ENCODE results near the gene SULT4A1. TPM values are rescaled to one million over a fixed set of nuclear protein-coding genes. Genes with fewer than 3 reads are reported as not detected.

SULT4A1 gene
- total RNA-seq, 1 experiment from 2014 or later, result 8.4 TPM

DNA sequence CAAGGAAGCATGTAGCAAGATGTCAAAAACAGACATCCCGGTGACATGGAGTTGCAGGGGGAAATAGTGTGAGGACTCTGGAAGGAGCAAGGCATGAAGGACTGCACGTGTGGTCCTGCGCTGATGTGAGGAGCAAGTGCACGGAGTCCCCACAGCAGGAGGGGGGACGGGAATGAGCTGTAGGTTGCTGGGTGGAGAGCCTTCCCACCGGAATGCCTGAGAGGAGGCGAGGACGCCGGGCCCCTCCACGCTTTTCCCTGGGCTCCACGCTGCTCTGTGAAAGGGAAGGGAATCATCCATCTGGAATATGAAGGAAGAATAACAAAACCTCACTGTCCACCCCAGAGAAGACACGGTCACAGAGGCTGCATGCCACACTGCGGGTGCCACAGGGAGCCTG is 26.6 kb downstream of the SULT4A1 start:
- Histone ChIP-seq H3K9me3 (ENCODE audit: control insufficient read depth in 1 of 2, insufficient read depth in 1 of 2, low read depth in 1 of 2, low read length in 2 of 2) (no peaks in the 10 kb centered on the region), H4K20me1 (ENCODE audit: insufficient read depth) (no peaks in the 10 kb centered on the region), H3K27me3 (ENCODE audit: insufficient read depth, low read length) (no peaks in the 10 kb centered on the region), H3K27ac (ENCODE audit: low read depth, low read length) (no peak overlapping the region), H3K79me2 (ENCODE audit: insufficient read depth, low read length) (no peaks in the 10 kb centered on the region), H3K4me2 (ENCODE audit: low read length) (no peak overlapping the region), H3K4me3 (replicated peaks in 1 of 2; ENCODE audit: low read depth in 1 of 2, low read length in 2 of 2) (no peak overlapping the region), H2AFZ (ENCODE audit: low read depth, low read length, poor library complexity, severe bottlenecking) (no peak overlapping the region), H3K9ac (ENCODE audit: low read length) (no peak overlapping the region), H3K9me2 (ENCODE audit: insufficient read depth) (no peaks in the 10 kb centered on the region), H3K36me3 (ENCODE audit: control insufficient read depth in 1 of 2, insufficient read depth in 2 of 2, low read length in 2 of 2) (no peaks in the 10 kb centered on the region), H3K4me1 (ENCODE audit: control insufficient read depth in 1 of 2, insufficient read depth in 2 of 2, low read length in 2 of 2) (no peaks in the 10 kb centered on the region)
- POLR2A ChIA-PET, result no interaction called here
- DNase-seq (ENCODE audit: low read depth, low spot score) (no peak), ATAC-seq (no peak)
- TF ChIP-seq, protein P1, sequence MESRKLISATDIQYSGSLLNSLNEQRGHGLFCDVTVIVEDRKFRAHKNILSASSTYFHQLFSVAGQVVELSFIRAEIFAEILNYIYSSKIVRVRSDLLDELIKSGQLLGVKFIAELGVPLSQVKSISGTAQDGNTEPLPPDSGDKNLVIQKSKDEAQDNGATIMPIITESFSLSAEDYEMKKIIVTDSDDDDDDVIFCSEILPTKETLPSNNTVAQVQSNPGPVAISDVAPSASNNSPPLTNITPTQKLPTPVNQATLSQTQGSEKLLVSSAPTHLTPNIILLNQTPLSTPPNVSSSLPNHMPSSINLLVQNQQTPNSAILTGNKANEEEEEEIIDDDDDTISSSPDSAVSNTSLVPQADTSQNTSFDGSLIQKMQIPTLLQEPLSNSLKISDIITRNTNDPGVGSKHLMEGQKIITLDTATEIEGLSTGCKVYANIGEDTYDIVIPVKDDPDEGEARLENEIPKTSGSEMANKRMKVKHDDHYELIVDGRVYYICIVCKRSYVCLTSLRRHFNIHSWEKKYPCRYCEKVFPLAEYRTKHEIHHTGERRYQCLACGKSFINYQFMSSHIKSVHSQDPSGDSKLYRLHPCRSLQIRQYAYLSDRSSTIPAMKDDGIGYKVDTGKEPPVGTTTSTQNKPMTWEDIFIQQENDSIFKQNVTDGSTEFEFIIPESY (IDR thresholded peaks at IDR 0.05; ENCODE audit: extremely low read depth, insufficient replicate concordance, low read length), result no peak
- TF ChIP-seq CEBPB (IDR thresholded peaks at IDR 0.05; ENCODE audit: low read depth) (no peak), FOSL1 (IDR thresholded peaks at IDR 0.05; ENCODE audit: low read depth) (no peak), EGR1 (IDR thresholded peaks at IDR 0.05; ENCODE audit: low read depth) (no peak), TCF7L2 (IDR thresholded peaks at IDR 0.05; ENCODE audit: borderline replicate concordance, extremely low read depth, insufficient read depth, insufficient read length) (no peak), EZH2 (IDR thresholded peaks at IDR 0.05) (no peak), SRF (IDR thresholded peaks at IDR 0.05; ENCODE audit: low read depth) (no peak), JUND (IDR thresholded peaks at IDR 0.05) (no peak), EZH2phosphoT487 (IDR thresholded peaks at IDR 0.05; ENCODE audit: borderline replicate concordance) (no peak), CBX3 (IDR thresholded peaks at IDR 0.05; ENCODE audit: low read depth) (no peak)
- no TSS peak for BruUV-seq (replicated peaks)
- CTCF ChIA-PET, result no interaction called here
- intact Hi-C loops (cut with micrococcal nuclease), result no loop called here
- RAD21 ChIA-PET (ENCODE audit: low non-redundant PET in 1 of 2, low total read pairs in 2 of 2, uncharacterized antibody in 2 of 2, unreplicated experiment in 2 of 2), result no interaction called here

- Histone ChIP-seq H3K4me3 (replicated peaks in 1 of 2; ENCODE audit: low read depth in 1 of 2, low read length in 2 of 2) (no peak overlapping the region), H2AFZ (ENCODE audit: low read depth, low read length, poor library complexity, severe bottlenecking) (no peak overlapping the region), H3K27me3 (ENCODE audit: insufficient read depth, low read length) (no peaks in the 10 kb centered on the region), H3K4me2 (ENCODE audit: low read length) (no peak overlapping the region), H3K36me3 (ENCODE audit: control insufficient read depth in 1 of 2, insufficient read depth in 2 of 2, low read length in 2 of 2) (no peaks in the 10 kb centered on the region), H3K27ac (ENCODE audit: low read depth, low read length) (no peak overlapping the region), H3K79me2 (ENCODE audit: insufficient read depth, low read length) (no peaks in the 10 kb centered on the region), H3K9me2 (ENCODE audit: insufficient read depth) (no peaks in the 10 kb centered on the region), H3K4me1 (ENCODE audit: control insufficient read depth in 1 of 2, insufficient read depth in 2 of 2, low read length in 2 of 2) (no peaks in the 10 kb centered on the region), H3K9me3 (ENCODE audit: control insufficient read depth in 1 of 2, insufficient read depth in 1 of 2, low read depth in 1 of 2, low read length in 2 of 2) (no peaks in the 10 kb centered on the region), H3K9ac (ENCODE audit: low read length) (no peak overlapping the region), H4K20me1 (ENCODE audit: insufficient read depth) (no peaks in the 10 kb centered on the region)
- ChIA-PET CTCF (no interaction called here), RAD21 (ENCODE audit: low non-redundant PET in 1 of 2, low total read pairs in 2 of 2, uncharacterized antibody in 2 of 2, unreplicated experiment in 2 of 2) (no interaction called here), POLR2A (no interaction called here)
- TF ChIP-seq, protein P2, sequence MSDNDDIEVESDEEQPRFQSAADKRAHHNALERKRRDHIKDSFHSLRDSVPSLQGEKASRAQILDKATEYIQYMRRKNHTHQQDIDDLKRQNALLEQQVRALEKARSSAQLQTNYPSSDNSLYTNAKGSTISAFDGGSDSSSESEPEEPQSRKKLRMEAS (IDR thresholded peaks at IDR 0.05), result no peak
- TF ChIP-seq EZH2phosphoT487 (IDR thresholded peaks at IDR 0.05; ENCODE audit: borderline replicate concordance) (no peak), REST (IDR thresholded peaks at IDR 0.05; ENCODE audit: low read depth) (no peak), SP1 (IDR thresholded peaks at IDR 0.05; ENCODE audit: low read depth) (no peak), EZH2 (IDR thresholded peaks at IDR 0.05) (no peak), ZFX (IDR thresholded peaks at IDR 0.05) (no peak), YY1 (IDR thresholded peaks at IDR 0.05; ENCODE audit: extremely low read depth, insufficient replicate concordance, low read depth, low read length) (no peak)
- intact Hi-C loops (cut with micrococcal nuclease), result no loop called here
- DNase-seq (ENCODE audit: low read depth, low spot score), result no peak
- no TSS peak for BruUV-seq (replicated peaks)
- no peak for ATAC-seq
These were observed 27.1 kb downstream of the SULT4A1 start for GRCh38 chr22:43835166-43835565.

Data from HCT116 (cell line).